HFF-Myc (cell line): ENCODE measurements around the gene CFAP46.
"Not testable (repeated sequence)": the region's sequence is repeated elsewhere in the genome, so short reads cannot be mapped to it uniquely, and the experiment has no call there.

Experiments
- DNase-seq: peaks from one replicate; pipeline ENCODE4 v3.0.0-alpha.2; 2011; ENCODE audit warnings: low read depth; ENCODE audit errors: extremely low read depth
- H3K4me3 ChIP-seq: replicated peaks from 2 replicates; pipeline ENCODE4 v1.5.1; 2011; ENCODE audit warnings: low read depth, mild to moderate bottlenecking, control low read depth, low read length
- CTCF ChIP-seq: IDR thresholded peaks from 2 replicates; pipeline ENCODE4 v1.5.1; 2012; ENCODE audit warnings: mild to moderate bottlenecking, low read depth, low read length, control low read depth; ENCODE audit errors: missing control alignments

CFAP46 gene

GRCh38 chr10:132900211-132900756 is 42.1 kb downstream of the CFAP46 start:
- H3K4me3 ChIP-seq, result no peak overlapping the region
- TF ChIP-seq CTCF, result no peak
- DNase-seq, result no peak

- TF ChIP-seq CTCF, result no peak
- DNase-seq, result no peak
- no peak overlapping the region for H3K4me3 ChIP-seq
These were observed 42.7 kb downstream of the CFAP46 start for GRCh38 chr10:132899751-132900065.

- H3K4me3 ChIP-seq, result no peak overlapping the region
These were observed 43.2 kb downstream of the CFAP46 start for GRCh38 chr10:132899054-132899750.

GRCh38 chr10:132898391-132899053 is 43.8 kb downstream of the CFAP46 start:
- DNase-seq, result no peak
- H3K4me3 ChIP-seq, result no peak overlapping the region
- no peak for TF ChIP-seq CTCF

More at GRCh38 chr10:132899054-132899750, 43.2 kb downstream of the CFAP46 start:
- DNase-seq, result no peak
- no peak for TF ChIP-seq CTCF

GRCh38 chr10:132897516-132898381 is 44.6 kb downstream of the CFAP46 start:
- H3K4me3 ChIP-seq, result no peak overlapping the region
- TF ChIP-seq CTCF, result no peak
- DNase-seq, result no peak

- peak; percentile 47 for TF ChIP-seq CTCF
- not testable (repeated sequence) for DNase-seq, H3K4me3 ChIP-seq
These were observed 48.6 kb downstream of the CFAP46 start for GRCh38 chr10:132893786-132894185.
